ENCODE measurements around the gene TMEM132A. TPM values are rescaled to one million over a fixed set of nuclear protein-coding genes. Genes with fewer than 3 reads are reported as not detected.
"Not testable (repeated sequence)": the region's sequence is repeated elsewhere in the genome, so short reads cannot be mapped to it uniquely, and the experiment has no call there.

Gene TMEM132A
- total and polyA plus RNA-seq, 5 experiments from 2014 or later, result 0.88 TPM; not detected in 4

GRCh38 chr11:60908803-60909202 is 15.5 kb upstream of the TMEM132A start:
- peaks cover 0 to 2% (median 0%) of the 10 kb centered on the region in 3 donors for H3K36me3 Mint-ChIP-seq
- H3K9me3 Mint-ChIP-seq, result peaks cover 0 to 2% (median 0%) of the 10 kb centered on the region in 9 donors
- no peak overlapping the region for H3K4me3 Mint-ChIP-seq
- H3K4me1 Mint-ChIP-seq, result peaks cover 34 to 83% (median 73%) of the 10 kb centered on the region in 4 donors
- no peaks in the 10 kb centered on the region for H3K27me3 Mint-ChIP-seq
- ATAC-seq (no peak), DNase-seq (no peak)
- peak overlapping the region in 6 of 10 donors; percentile 2 to 100 (median 91) for H3K27ac Mint-ChIP-seq
- POLR2A ChIA-PET, result no interaction called here

GRCh38 chr11:60909680-60910280 is 14.5 kb upstream of the TMEM132A start:
- not testable (repeated sequence) for ATAC-seq, H3K27me3 Mint-ChIP-seq, H3K36me3 Mint-ChIP-seq, DNase-seq, H3K4me3 Mint-ChIP-seq, H3K9me3 Mint-ChIP-seq
- Mint-ChIP-seq H3K27ac (peak overlapping the region in 8 of 10 donors; percentile 42 to 100 (median 76)), H3K4me1 (peaks cover 31 to 76% (median 68%) of the 10 kb centered on the region in 4 donors)
- POLR2A ChIA-PET, result interaction anchor here (0.7 kb wide), 1 partner anchor 1500 kb away, joined by 3 read pairs; no protein-coding TSS in a partner anchor

DNA sequence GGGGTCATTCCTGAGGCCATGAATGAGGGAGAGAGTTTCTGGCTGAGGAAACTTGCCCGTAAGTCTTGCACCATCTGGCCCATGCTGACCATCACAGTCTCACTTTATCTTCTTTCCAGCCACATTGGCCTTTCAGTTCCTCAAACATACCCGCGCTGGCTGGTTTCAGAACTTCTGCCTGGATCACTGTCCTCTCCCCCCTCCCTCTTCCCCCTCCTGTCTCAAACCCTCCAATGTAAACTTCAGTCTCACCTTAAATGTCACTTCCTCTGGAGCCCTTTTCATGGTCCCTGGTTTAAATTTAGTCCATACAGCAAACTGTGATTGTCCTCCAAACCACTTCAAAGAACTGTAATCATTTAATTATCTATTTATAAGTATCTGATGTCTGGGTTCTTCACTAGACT is 14.0 kb upstream of the TMEM132A start:
- Mint-ChIP-seq H3K9me3 (peaks cover 0 to 2% (median 0%) of the 10 kb centered on the region in 9 donors), H3K4me3 (no peak overlapping the region), H3K27ac (peak overlapping the region in 8 of 10 donors; percentile 22 to 100 (median 98)), H3K27me3 (peaks cover 0 to 1% (median 0%) of the 10 kb centered on the region in 5 donors), H3K4me1 (peaks cover 29 to 76% (median 68%) of the 10 kb centered on the region in 4 donors), H3K36me3 (peaks cover 0 to 2% (median 0%) of the 10 kb centered on the region in 3 donors)
- POLR2A ChIA-PET, result no interaction called here
- DNase-seq (no peak), ATAC-seq (no peak)

GRCh38 chr11:60910711-60911380 is 13.4 kb upstream of the TMEM132A start:
- POLR2A ChIA-PET, result interaction anchor here (0.8 kb wide), 1 partner anchor 141 kb away, joined by 3 read pairs; no protein-coding TSS in a partner anchor
- peaks cover 0 to 1% (median 0%) of the 10 kb centered on the region in 5 donors for H3K27me3 Mint-ChIP-seq

GRCh38 chr11:60912223-60912850 is 11.9 kb upstream of the TMEM132A start:
- Mint-ChIP-seq H3K9me3 (peaks cover 0 to 2% (median 0%) of the 10 kb centered on the region in 9 donors), H3K27ac (peak overlapping the region; percentile 91 to 100 (median 98)), H3K4me1 (peaks cover 29 to 80% (median 71%) of the 10 kb centered on the region in 4 donors), H3K36me3 (peaks cover 0 to 7% (median 2%) of the 10 kb centered on the region in 3 donors), H3K4me3 (peak overlapping the region; percentile 51 to 100 (median 98)), H3K27me3 (peaks cover 0 to 1% (median 0%) of the 10 kb centered on the region in 5 donors)
- ATAC-seq (peak; percentile 51 to 72), DNase-seq (peak in 8 of 10 donors; percentile 39 to 83 (median 62))
- POLR2A ChIA-PET, result interaction anchor here (0.6 to 4.5 kb wide), 16 partner anchors 7 to 1733 kb away, joined by 3 to 48 read pairs (median 4); partner anchors contain the start of genes CD5, PRPF19 and TMEM132A

More at GRCh38 chr11:60910711-60911380, 13.4 kb upstream of the TMEM132A start:
- DNase-seq (no peak), ATAC-seq (no peak)
- Mint-ChIP-seq H3K4me1 (peaks cover 30 to 76% (median 69%) of the 10 kb centered on the region in 4 donors), H3K27ac (peak overlapping the region in 9 of 10 donors; percentile 91 to 100 (median 98)), H3K36me3 (peaks cover 0 to 2% (median 2%) of the 10 kb centered on the region in 3 donors), H3K9me3 (peaks cover 0 to 2% (median 0%) of the 10 kb centered on the region in 9 donors), H3K4me3 (peak overlapping the region in 5 of 10 donors; percentile 17 to 42 (median 30))

DNA sequence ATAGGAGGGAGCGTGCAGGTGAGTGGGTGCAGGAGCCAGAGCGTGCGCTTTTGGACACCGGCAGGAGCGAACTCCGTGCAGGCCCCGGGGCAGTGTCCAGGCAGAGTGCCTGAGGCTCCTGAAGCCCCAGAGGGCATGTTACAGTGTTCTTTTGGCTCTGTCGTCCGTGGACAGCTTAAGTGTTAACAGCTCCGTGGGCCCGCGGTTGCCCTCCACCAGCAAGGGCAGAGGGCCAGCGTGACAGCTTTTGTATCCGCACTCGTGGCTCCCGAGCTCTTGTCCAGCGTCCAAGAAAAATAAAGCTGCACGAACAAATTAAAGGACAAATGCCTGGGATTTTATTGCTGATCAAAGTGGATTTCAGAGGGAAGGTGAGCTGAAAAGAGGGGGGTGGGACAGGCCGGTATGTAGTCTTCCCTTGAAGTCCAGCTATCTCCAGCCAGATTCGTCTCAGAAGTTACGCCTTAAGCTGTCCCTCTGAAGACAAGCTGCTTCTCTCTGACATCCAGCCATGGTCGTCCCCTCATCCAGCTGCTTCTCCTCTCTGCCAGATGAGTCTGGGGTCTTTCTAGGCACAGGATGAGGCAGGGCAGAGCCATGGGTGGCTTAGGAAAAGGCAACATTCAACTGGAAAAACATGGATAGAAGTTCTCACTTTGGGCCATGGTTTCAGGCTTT is 11.3 kb upstream of the TMEM132A start:
- peaks cover 0 to 9% (median 3%) of the 10 kb centered on the region in 3 donors for H3K36me3 Mint-ChIP-seq
- DNase-seq, result no peak
- peaks cover 0 to 2% (median 0%) of the 10 kb centered on the region in 9 donors for H3K9me3 Mint-ChIP-seq
- ATAC-seq, result no peak
- H3K27me3 Mint-ChIP-seq, result peaks cover 0 to 1% (median 0%) of the 10 kb centered on the region in 5 donors
- peak overlapping the region; percentile 91 to 100 (median 98) for H3K27ac Mint-ChIP-seq
- H3K4me3 Mint-ChIP-seq, result peak overlapping the region; percentile 51 to 100 (median 98)
- POLR2A ChIA-PET, result interaction anchor here (0.6 to 4.5 kb wide), 16 partner anchors 7 to 1733 kb away, joined by 3 to 48 read pairs (median 4); partner anchors contain the start of genes CPSF7, PRPF19, SDHAF2 and TMEM132A
- peaks cover 27 to 80% (median 70%) of the 10 kb centered on the region in 4 donors for H3K4me1 Mint-ChIP-seq

DNA sequence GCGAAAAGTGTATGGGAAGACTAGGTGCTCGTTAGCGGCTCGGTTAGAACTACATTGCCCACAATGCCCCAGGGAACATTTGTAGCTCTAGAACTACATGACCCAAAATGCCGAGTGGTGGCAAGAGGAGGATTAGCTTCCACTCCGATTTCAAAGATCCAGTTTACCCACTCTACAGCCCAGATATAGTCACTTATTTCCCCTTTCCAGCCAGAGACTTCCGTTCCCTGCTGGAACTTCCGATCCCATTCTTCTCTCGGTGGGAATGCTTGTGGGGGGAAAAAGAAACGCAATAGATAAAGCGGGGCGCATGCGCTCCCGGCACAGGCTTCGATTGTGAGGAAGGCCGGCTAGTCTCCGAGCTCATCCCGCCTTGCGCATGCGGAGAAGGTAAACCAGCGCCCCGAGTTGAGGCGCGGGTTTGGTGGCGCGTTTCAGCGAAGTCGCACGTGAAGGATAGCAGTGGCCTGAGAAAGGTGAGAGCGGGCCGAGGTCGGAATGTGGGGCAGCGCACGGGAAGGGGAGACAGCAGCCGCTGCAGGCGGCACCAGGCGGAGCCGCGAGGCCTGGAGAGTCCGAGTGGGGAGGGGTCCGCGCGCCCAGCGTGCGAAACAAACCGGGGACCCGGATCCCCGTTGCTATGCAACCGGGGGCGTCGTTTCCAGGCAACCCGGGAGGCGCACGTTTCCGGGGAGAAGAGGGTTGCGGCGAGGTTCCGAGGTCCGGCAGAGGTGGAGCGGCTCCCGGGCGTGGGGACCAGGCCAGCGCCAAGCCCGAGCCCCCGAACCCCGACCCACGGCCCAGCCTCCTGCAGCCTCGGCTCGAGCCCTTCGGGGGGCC is 10.2 kb upstream of the TMEM132A start, which contains the start of gene TMEM109:
Gene TMEM109 (plus strand): TSS at position 366 of the 840 bp plus-strand sequence. CDS start 5,536 bp downstream, outside the sequence.
- Mint-ChIP-seq H3K4me1 (peaks cover 25 to 86% (median 67%) of the 10 kb centered on the region in 4 donors), H3K27ac (peak within 1 kb of the TSS; percentile 91 to 100 (median 98)), H3K27me3 (peaks cover 0 to 1% (median 0%) of the 10 kb centered on the region in 5 donors), H3K4me3 (peak within 1 kb of the TSS; percentile 97 to 100 (median 98)), H3K36me3 (peaks cover 0 to 14% (median 2%) of the 10 kb centered on the region in 3 donors), H3K9me3 (peaks cover 0 to 2% (median 0%) of the 10 kb centered on the region in 9 donors)
- DNase-seq (peak; percentile 79 to 95 (median 86)), ATAC-seq (peak; percentile 63 to 68)
- POLR2A ChIA-PET, result interaction anchor here (0.5 to 4.5 kb wide), 12 partner anchors 8 to 1298 kb away, joined by 3 to 48 read pairs (median 6); partner anchors contain the start of genes CPSF7, OSBP, PRPF19 and SDHAF2

- Mint-ChIP-seq H3K9me3 (no peaks in the 10 kb centered on the region), H3K27ac (peak overlapping the region; percentile 86 to 97 (median 94)), H3K4me1 (peaks cover 28 to 86% (median 65%) of the 10 kb centered on the region in 4 donors), H3K27me3 (peaks cover 0 to 1% (median 0%) of the 10 kb centered on the region in 5 donors), H3K4me3 (peak overlapping the region; percentile 91 to 99 (median 97)), H3K36me3 (peaks cover 0 to 21% (median 5%) of the 10 kb centered on the region in 3 donors)
- ATAC-seq (peak; percentile 13 to 35), DNase-seq (peak in 6 of 10 donors; percentile 29 to 54 (median 46))
- POLR2A ChIA-PET, result interaction anchor here (0.7 to 4.5 kb wide), 17 partner anchors 8 to 448 kb away, joined by 3 to 48 read pairs (median 4); partner anchors contain the start of genes CD6, PRPF19, SLC15A3 and TMEM132A
These were observed 9.5 kb upstream of the TMEM132A start for GRCh38 chr11:60914633-60915247.

GRCh38 chr11:60915248-60915914 is 8.9 kb upstream of the TMEM132A start:
- no peaks in the 10 kb centered on the region for H3K9me3 Mint-ChIP-seq
- H3K4me1 Mint-ChIP-seq, result peaks cover 28 to 83% (median 62%) of the 10 kb centered on the region in 4 donors
- H3K36me3 Mint-ChIP-seq, result peaks cover 0 to 28% (median 9%) of the 10 kb centered on the region in 3 donors
- ATAC-seq (peak; percentile 20 to 33), DNase-seq (peak; percentile 38 to 84 (median 60))
- POLR2A ChIA-PET, result interaction anchor here (0.7 to 4.5 kb wide), 19 partner anchors 8 to 447 kb away, joined by 3 to 48 read pairs (median 4); partner anchors contain the start of genes CD6, PRPF19, SLC15A3 and TMEM132A
- peaks cover 0 to 1% (median 0%) of the 10 kb centered on the region in 5 donors for H3K27me3 Mint-ChIP-seq
- peak overlapping the region; percentile 86 to 97 (median 94) for H3K27ac Mint-ChIP-seq
- peak overlapping the region; percentile 91 to 99 (median 97) for H3K4me3 Mint-ChIP-seq

All from naive thymus-derived CD8-positive, alpha-beta T cell (primary cell).